ENCODE results near the gene ATG7. TPM values are rescaled to one million over a fixed set of nuclear protein-coding genes. Genes with fewer than 3 reads are reported as not detected.

ATG7 gene, protein sequence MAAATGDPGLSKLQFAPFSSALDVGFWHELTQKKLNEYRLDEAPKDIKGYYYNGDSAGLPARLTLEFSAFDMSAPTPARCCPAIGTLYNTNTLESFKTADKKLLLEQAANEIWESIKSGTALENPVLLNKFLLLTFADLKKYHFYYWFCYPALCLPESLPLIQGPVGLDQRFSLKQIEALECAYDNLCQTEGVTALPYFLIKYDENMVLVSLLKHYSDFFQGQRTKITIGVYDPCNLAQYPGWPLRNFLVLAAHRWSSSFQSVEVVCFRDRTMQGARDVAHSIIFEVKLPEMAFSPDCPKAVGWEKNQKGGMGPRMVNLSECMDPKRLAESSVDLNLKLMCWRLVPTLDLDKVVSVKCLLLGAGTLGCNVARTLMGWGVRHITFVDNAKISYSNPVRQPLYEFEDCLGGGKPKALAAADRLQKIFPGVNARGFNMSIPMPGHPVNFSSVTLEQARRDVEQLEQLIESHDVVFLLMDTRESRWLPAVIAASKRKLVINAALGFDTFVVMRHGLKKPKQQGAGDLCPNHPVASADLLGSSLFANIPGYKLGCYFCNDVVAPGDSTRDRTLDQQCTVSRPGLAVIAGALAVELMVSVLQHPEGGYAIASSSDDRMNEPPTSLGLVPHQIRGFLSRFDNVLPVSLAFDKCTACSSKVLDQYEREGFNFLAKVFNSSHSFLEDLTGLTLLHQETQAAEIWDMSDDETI
- 53.1 and 56.1 TPM in 2 replicates for total RNA-seq (2021)
- percentile 79 among the genes with signal in this experiment for Bru-seq, nascent RNA
- BruChase-seq, experiment 1, labeled RNA remaining after a 2-hour chase: percentile 79 among the genes with signal in this experiment
- BruChase-seq, experiment 2, labeled RNA remaining after a 6-hour chase: percentile 60 among the genes with signal in this experiment
- long read RNA-seq, full-length matches to known transcripts: 39 of 75 reads
- long read RNA-seq, partial matches to known transcripts: 16 of 75 reads
- long read RNA-seq, other reads (novel, unspliced or antisense): 20 of 75 reads

DNA sequence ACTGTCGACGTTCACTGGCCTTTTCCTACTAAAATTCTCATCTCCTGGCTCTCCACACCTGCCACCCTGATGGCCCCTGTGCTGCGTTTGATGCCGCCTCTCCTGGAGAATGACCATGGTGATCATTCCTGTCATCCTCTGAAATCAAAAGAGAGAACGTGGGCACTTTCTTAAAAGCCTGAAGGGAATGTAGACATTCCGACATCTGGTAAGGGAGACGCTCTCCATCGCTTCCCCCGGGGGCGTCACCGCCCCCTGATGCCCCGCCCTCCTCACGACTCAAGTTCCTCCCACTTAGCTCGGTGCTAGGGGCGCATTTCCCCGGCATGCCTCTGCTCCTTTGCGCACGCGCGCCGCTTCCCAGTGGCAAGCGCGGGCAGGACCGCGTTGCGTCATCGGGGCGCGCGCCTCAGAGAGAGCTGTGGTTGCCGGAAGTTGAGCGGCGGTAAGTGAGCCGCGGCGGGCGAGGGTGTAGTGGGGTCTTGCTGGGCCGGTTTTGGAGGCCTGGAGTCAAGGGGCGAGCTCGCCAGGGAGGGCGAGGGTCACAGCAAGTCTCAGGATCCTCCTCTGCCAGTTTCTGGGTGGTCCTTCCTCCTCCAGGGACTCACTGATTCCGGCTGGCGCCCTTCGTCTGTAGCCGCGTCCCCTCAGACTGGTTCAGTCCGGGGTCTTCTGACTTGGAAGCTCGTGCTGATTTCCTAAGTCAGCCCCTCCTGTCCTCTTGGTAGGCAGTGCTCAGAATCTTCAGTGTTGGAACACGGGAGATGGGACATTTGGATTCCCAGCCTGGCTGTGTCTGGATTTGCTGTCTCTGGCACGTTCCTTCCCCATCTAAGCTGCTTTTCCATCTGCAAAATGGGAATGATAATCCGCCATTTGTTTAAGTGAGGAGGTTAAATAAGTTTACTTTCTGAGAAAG is at the start of gene ATG7:
Gene ATG7, plus strand, starts transcription at position 412 of the 919 bp plus-strand sequence. CDS start 26,299 bp downstream, outside the sequence.
- Histone ChIP-seq H4K20me1 (ENCODE audit: insufficient read depth) (no peaks in the 10 kb centered on the region; the same call in 1 of the 2 replicates), H3K4me3 (peak within 1 kb of the TSS; percentile 98), H3K9me2 (ENCODE audit: insufficient read depth) (no peaks in the 10 kb centered on the region), H3K4me2 (peak within 1 kb of the TSS; percentile 91), H3K4me1 (replicated peaks; ENCODE audit: insufficient read depth) (peaks cover 16% of the 10 kb centered on the region), H3K36me3 (ENCODE audit: low read depth) (peaks cover 9% of the 10 kb centered on the region; the same call in 1 of the 2 replicates), H3K9me3 (ENCODE audit: insufficient read depth, low read depth) (no peaks in the 10 kb centered on the region), H3K79me2 (ENCODE audit: low read depth) (peaks cover 50% of the 10 kb centered on the region), H3K27ac (peak within 1 kb of the TSS; percentile 58), H3F3A (ENCODE audit: insufficient read depth, low read depth) (peaks cover 4% of the 10 kb centered on the region; the same call in 1 of the 2 replicates), H3K27me3 (ENCODE audit: insufficient read depth, low read depth) (no peaks in the 10 kb centered on the region), H2AFZ (peak within 1 kb of the TSS; percentile 88)
- no peak for TF ChIP-seq EZH2 (IDR thresholded peaks at IDR 0.05; ENCODE audit: low read depth)
- TF ChIP-seq, protein P1, sequence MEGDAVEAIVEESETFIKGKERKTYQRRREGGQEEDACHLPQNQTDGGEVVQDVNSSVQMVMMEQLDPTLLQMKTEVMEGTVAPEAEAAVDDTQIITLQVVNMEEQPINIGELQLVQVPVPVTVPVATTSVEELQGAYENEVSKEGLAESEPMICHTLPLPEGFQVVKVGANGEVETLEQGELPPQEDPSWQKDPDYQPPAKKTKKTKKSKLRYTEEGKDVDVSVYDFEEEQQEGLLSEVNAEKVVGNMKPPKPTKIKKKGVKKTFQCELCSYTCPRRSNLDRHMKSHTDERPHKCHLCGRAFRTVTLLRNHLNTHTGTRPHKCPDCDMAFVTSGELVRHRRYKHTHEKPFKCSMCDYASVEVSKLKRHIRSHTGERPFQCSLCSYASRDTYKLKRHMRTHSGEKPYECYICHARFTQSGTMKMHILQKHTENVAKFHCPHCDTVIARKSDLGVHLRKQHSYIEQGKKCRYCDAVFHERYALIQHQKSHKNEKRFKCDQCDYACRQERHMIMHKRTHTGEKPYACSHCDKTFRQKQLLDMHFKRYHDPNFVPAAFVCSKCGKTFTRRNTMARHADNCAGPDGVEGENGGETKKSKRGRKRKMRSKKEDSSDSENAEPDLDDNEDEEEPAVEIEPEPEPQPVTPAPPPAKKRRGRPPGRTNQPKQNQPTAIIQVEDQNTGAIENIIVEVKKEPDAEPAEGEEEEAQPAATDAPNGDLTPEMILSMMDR (conservative IDR thresholded peaks at IDR 0.05): no peak
- ChIA-PET CTCF (interaction anchor here (0.5 to 1.4 kb wide), 3 partner anchors 35 to 63 kb away, joined by 3 to 6 read pairs (median 3); no protein-coding TSS in a partner anchor), POLR2A (ENCODE audit: unreplicated experiment) (interaction anchor here (0.6 to 1.8 kb wide), 5 partner anchors 12 to 36 kb away, joined by 4 to 11 read pairs (median 7); no protein-coding TSS in a partner anchor)
- TSS peak; percentile 69 for BruUV-seq (replicated peaks)
- DNase-seq: peak; percentile 86 to 95
- intact Hi-C loops (cut with micrococcal nuclease; ENCODE audit: unreplicated experiment): loop anchor here (2.0 kb wide), 1 partner anchor 35 kb away; no protein-coding TSS in a partner anchor

DNA sequence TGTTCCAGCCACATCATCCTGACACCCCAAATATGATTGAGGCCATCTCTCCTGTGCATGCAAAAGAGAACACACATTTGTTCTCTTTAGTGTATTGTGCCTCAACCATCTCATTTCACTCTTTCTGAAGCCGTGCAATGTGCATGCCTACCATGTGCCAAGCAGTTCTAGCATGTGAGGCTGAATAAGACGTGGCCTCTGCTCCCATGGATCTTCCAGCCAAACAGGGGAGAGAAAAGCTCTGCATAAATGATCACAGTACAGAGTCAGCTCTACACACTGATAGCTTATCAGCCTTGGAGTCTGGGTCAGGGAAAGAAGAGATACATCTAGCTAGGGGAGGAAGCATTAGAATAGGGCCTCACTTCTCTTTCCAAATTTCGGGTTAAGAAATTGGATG is 48.2 kb upstream of the ATG7 start:
- H3K4me1 ChIP-seq (replicated peaks; ENCODE audit: insufficient read depth): peaks cover 30% of the 10 kb centered on the region
- H3K27me3 ChIP-seq (ENCODE audit: insufficient read depth, low read depth): no peaks in the 10 kb centered on the region
- peak overlapping the region; percentile 77; the same call in 1 of the 2 replicates for H3K4me3 ChIP-seq
- H3K9me2 ChIP-seq (ENCODE audit: insufficient read depth): no peaks in the 10 kb centered on the region
- intact Hi-C loops (cut with micrococcal nuclease; ENCODE audit: unreplicated experiment): no loop called here
- no peaks in the 10 kb centered on the region for H4K20me1 ChIP-seq (ENCODE audit: insufficient read depth)
- CTCF ChIA-PET: no interaction called here
- peaks cover 13% of the 10 kb centered on the region; the same call in 1 of the 2 replicates for H3K36me3 ChIP-seq (ENCODE audit: low read depth)
- H3F3A ChIP-seq (ENCODE audit: insufficient read depth, low read depth): peaks cover 33% of the 10 kb centered on the region
- no peak for DNase-seq
- no TSS peak for BruUV-seq (replicated peaks)
- peaks cover 77% of the 10 kb centered on the region for H3K79me2 ChIP-seq (ENCODE audit: low read depth)
- TF ChIP-seq EZH2 (IDR thresholded peaks at IDR 0.05; ENCODE audit: low read depth): no peak
- TF ChIP-seq, protein P1 (conservative IDR thresholded peaks at IDR 0.05): no peak
- peak overlapping the region; percentile 98 for H3K4me2 ChIP-seq
- no peaks in the 10 kb centered on the region for H3K9me3 ChIP-seq (ENCODE audit: insufficient read depth, low read depth)
- no peak overlapping the region for H2AFZ ChIP-seq
- H3K27ac ChIP-seq: peak overlapping the region; percentile 25; the same call in 1 of the 2 replicates
- POLR2A ChIA-PET (ENCODE audit: unreplicated experiment): no interaction called here

Measured in PC-9 (cell line).